IPS DF 4.7 (cell line): Measurements from ENCODE around the gene MOSMO.
"Not testable (repeated sequence)": the region's sequence is repeated elsewhere in the genome, so short reads cannot be mapped to it uniquely, and the experiment has no call there.

Experiments
- DNase-seq: peaks from one replicate; pipeline ENCODE4 v3.0.0-alpha.2; 2013; ENCODE audit warnings: low spot score; ENCODE audit errors: extremely low read depth

The MOSMO gene

DNA sequence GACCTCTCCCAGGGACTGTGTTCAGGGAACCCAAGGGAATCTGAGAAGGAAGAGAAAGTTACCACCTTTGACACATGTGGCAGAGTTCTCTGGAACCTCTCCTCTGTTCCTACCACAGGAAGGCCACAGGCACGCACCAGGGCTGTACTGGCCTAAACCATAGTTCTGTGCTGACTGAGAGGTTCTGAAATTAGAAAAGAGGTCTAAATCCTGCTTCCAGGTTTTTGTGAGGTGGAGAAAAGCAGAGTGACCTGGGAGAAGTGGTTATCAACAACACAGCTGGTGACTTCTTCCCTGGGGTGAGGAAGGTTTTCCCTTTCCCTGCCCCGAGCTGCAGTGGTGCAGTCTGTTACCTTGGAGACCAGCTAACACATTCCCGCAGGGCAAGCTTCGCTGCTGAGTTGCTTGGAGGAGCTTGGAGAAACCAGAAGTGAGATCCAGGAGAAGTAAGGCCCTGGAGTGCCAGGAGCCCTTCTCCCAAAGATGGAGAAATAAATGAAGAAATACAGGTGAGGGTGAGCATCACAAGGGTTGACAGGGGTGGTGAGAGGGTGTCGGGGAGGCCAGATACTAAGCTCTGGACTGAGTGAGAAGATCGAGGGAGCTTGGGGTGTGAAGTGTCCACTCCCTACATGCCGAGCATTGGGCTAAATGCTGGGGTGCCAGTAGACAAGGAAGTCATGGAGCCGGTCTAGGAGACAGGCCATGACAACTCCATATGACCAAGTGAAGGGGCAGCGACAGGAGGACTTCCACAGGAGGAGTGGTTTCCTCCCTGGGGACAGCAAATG is 84.4 kb downstream of the MOSMO start, which contains the start of gene VWA3A:
Gene VWA3A, plus strand, starts transcription at position 399 of the 791 bp plus-strand sequence. Its CDS starts 97 bp downstream, at position 496.
- DNase-seq = no peak

DNA sequence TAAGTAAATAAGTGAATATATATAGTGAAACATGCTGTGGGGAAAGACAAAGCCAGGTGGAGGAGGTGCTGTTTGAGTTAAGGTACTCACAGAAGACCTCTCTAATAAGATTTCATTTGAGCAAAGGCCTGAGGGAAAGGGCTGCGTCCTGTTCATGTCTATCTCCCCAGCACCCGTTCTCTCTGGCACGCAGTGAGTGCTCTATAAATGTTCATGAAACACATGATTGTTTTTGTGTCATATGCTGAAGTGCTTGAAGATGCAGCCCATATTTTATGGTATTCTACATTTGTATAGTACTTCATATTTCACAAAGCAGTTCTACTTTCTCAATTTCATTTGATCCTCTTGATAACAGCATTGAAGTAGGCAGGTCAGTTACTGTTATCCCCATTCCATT is 85.4 kb downstream of the MOSMO start:
- no peak for DNase-seq

DNA sequence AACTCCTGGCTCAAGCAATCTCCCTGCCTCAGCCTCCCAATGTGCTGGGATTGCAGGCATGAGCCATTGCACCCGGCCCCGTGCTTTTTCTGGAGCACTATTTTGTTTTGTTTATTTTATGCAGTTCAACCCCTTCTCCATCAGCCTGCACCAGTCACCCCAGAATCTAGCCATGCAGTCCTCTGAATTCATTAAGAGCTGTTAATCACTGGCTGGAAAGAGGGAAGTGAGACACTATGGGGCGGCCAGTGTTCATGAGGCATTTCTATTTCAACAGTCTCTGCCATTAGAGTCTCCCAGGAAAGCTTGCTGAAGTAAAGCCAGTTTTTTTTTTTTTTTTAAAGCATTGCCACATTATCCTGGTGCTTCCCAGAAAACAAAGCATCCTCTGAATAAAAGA is 86.1 kb downstream of the MOSMO start:
- no peak for DNase-seq

DNA sequence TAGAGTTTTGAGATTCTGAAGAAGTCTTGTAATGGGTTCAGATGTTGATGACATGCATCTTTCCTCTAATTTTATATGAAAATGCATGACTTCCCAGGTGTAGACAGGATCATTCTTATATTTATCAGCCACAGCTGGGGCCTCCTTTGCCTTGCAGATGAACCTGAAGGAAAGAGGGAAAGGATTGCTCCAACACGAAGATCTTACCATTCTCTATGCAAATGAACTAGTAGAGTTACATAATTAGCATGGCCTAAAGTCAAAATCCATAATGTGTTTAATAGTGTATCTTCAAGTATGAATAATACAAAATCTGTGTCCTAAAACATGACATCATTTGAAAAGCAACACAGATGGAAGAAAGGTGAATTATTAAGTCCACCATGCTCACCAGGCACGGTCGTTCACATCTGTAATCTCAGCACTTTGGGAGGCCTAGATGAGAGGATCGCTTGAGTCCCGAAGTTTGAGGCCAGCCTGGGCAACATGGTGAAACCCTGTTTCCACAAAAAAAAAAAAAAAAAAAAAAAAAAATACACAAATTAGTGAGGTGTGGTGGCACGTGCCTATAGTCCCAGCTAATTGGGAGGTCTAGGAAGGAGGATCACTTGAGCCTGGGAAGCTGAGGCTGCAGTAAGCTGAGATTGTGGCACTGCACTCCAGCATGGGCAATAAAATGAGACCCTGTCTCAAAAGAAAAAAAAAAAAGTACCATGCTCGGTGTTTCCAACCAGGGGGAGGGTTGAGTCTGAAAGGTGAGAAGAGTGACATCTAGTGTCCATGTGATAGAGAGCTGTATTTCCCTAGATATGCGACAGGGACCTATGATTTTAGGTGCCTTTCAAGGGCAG is 90.7 kb downstream of the MOSMO start:
- DNase-seq = no peak

DNA sequence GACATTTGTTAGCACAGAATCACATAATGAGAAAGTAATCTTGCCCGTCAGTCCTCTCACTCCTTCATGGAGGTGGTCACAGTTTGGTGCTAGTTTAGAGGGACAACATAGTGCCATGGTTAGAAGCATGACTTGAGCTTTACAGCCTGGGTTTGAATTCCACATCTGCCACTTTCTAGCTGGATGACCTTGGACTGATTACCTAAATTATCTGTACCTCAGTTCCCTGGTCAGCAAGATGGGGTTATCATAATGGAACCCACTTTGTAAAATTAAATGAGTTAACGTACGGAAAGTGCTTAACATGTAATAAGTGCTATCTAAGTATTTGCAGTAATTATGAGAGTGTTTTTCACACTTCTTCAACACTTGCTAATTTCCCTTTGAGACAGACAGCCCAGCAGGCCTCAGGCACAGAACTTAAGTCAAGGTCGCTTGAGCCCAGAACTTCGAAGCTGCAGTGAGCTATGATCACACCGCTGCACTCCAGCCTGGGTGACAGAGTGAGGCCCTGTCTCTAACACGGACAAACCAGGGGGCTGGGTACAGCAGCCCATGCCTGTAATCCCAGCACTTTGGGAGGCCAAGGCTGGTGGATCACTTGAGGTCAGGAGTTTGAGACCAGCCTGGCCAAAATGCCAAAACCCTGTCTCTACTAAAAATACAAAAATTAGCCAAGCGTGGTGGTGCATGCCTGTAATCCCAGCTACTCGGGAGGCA is 91.5 kb downstream of the MOSMO start:
- no peak for DNase-seq

DNA sequence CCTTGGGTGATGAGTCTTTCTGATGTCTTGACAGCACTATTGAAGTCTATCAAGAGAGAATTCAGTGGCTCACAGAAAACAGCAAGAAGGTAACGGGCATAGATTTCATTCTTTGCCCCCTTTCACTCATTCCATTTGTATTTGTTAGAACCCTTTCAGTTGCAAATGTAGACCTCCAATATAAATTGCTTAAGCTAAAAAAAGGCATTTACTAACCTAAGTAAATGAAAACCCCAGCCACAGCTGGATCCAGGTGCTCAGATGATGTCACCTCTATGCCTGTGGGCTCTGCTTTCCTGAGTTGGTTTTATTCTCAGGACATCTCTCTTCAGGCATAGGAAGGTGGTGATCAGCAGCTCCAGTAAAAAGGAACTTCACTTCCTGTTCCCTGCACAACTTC is 95.5 kb downstream of the MOSMO start:
- no peak for DNase-seq

DNA sequence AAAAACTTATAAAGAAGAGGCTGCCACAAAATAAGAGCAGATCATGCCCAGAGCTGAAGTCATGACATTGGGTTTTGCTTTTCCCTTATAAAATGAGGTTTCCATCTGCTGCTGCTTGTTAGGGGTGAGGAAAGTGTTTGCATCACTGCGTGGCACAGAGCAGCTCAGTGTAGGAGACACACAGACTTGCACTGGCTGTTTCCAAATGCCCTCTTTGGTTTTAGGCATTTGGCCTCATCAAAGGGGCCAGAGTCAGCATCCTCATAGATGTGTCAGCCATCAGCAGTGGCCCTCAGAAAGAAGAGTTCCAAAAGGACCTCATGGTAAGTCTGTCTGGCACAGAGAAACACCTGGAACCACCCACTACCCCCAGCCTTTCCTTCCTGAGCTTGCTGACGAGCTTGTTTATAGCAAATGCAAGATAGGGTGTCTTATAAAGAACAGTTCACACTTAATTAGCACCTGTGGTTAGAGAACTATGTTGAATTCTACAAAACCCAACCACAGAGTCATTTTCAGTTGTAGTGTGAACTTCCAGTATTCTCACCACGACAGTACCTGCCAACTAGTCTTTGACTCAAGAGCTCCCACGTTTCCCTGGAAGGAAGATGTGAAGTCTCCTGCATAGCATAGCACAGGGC is 101.5 kb downstream of the MOSMO start:
- no peak for DNase-seq

DNA sequence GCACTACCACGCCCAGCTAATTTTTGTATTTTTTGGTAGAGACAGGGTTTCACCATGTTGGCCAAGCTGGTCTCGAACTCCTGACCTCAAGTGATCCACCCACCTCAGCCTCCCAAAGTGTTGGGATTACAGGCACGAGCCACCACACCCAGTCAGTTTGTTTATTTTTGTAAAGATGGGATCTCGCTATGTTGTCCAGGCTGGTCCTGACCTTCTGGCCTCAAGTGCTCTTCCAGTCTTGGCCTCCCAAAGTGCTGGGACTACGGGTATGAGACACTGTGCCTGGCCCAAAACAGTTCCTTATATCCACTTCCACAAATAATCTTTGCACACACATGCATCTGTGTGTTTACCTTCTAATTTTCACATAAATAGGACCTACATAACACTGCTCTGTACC is 103.7 kb downstream of the MOSMO start:
- not testable (repeated sequence) for DNase-seq

DNA sequence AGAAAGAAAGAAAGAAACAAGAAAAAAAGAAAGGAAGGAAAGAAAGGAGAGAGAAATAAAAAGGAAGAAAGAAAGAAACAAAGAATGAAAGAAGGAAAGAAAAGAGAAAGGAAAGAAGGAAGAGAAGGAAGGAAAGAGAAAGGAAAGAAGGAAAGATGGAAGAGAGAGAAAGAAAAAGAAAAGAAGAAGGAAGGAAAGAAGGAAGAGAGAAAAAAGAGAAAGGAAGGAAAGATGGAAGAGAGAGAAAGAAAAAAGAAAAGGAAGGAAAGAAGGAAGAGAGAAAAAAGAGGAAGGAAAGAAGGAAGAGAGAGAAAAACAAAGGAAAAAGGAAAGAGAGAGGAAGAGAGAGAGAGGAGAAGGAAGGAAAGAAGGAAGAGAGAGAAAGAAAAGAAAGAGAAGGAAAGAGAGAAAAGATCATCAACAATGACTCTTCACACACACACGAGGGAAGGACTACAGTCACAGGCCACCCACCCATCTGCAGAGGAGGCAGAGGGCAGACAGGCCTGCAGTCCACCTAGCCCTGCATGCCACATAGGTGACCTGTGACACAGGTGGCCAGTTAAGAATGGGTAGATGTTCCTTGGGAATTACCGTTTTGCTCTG is 108.3 kb downstream of the MOSMO start:
- DNase-seq = no peak

DNA sequence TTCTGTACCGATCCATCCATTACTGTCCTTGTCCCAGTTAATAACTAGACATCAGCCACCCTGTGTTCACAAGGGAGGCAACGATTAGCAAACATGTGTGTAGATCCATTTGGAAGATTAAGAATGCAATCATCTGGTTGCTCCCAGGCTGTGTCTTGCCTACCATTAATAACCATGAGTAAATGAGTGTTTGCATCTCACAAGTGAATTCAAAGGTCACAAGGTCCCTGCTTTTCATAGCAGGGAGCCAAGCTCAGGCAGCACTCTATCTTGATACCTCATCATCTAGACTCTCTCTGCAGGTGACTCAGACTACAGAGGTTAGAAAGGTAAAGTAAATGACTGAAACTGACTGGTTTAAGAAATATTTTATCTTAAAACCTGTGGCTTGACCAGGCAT is 109.7 kb downstream of the MOSMO start:
- no peak for DNase-seq

DNA sequence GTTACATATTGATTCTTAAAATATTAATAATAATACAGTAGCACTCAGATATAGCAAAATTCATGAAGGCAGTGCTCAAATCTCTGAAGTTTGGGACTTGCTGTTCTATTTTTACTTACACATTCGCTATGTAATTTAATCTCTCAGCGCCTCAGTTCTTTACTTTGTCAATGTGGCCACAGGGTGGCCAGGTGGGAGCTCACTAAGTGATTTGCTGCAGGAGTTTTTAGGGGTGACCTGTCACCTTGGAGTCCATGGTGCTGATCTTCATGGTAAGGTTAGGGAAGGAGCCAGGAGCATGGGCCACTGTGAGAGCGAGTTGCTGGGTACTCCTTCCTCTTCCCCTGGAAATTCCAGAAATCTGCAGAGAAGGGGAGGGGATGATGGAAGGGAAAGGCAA is 112.5 kb downstream of the MOSMO start:
- no peak for DNase-seq

DNA sequence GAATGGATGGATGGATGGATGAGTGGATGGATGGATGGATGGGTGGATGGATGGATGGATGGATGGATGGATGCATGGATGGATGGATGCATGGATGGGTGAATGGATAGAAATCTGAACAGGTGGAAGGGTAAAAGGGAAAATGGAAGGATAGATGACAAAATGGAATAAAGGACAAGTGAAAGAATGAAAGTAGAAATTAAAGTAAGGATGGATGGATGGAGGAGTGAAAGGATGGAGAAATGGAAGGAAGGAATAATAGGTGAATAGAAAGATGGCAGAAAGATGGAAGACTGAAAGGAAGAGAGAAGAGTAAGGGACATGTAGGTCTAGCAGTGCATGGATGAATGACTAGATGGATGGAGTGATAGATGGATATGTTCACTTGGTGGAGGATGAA is 114.3 kb downstream of the MOSMO start:
- DNase-seq = no peak

DNA sequence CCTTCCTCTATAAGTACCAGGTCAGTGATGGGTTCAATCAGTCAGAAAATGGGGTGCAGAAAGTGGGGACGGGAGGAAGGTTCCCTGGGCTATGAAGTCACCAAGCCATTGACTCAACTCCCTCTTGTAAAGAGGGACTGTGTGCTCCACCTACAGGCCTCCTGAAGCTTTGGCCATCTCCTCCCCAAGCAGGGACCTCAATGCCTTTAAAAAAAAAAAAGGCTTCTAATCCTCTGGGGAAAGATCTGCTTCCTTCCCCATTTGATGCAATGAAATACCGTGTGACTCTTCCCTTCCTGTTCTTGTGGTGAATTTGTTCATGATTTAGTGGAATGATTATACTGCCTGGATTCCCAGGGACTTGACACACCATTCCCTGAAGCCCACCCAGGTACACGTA is 115.2 kb downstream of the MOSMO start:
- no peak for DNase-seq

DNA sequence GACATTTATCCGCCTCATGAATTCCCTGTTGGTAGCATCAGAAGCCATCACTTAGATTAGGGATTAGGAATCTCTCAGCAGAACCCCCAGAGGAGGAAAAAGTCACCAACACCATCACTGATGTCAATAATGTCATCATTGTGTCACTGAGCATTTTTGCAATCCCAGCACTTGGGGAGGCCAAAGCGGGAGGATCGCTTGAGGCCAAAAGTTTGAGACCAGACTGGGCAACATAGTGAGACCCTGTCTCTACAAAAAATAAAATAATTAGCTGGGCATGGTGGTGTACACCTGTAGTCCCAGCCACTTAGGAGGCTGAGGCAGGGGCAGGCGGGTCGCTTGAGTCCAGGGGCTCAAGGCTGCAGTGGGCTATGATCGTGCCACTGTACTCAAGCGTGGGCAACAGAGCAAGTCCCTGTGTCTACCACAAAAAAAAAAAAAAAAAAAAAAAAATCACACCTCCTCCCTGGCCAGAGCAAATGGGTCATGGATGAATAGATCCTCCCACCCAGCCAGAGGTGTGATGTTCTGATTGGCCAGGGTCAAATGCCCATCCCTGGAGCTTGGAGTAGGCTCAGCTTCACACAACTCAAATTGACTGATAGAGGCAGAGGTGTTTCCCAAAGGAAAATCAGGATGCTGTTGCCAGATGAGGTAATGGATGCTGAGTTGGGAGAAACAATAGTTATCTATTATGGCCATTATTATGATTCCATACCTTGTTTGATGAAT is 116.0 kb downstream of the MOSMO start:
- DNase-seq = no peak

DNA sequence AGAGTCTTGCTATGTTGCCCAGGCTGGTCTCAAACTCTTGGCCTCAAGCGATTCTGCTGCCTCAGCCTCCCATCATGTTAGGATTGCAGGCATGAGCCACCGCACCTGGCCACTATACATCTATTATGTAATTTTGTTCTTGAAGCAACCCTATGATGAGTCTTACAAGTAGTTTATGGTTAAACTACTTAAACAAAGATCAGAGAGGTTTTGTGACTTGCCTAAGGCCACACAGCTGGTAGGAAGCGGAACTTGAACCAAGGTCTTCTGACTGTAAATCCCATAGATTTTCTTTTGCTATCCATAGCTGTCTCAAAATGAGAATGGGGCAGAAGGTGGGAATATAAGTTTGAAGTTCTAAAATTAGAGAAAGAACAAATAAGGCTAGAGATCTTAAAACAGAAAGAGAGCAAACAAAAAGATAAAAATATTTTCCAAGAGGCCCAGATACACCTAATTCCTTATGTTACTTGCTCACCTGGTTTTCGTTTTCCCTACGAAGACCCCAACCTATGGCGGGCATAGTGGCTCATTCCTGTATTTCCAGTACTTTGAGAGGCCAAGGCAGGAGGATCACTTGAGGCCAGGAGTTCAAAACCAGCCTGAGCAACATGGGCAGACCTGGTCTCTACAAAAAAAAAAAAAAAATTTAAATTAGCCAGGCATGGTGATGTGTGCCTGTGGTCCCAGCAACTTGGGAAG is 116.8 kb downstream of the MOSMO start:
- DNase-seq = no peak

DNA sequence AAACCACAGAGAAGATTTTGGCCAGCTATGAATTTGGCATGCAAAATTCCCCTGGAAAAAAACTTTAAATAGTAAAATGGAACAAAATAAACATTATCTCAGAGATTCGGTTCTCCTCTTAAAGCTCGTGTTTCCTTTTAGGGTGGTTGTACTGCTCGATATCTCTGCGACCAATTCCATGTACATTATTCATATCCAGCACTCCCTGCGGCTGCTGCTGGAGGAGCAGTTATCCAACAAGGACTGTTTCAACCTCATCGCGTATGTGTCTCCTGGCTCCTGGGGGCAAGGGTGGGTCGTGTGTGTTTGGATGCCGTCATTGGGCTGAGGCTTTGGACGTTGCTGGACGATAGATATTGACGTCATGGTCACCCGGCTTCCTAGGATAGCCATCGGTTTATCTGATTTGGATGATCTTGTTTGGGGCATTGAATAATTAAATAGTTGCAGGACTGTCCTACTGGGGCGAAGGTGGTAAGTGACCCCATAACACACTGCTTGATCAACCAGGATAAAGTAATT is 118.2 kb downstream of the MOSMO start:
- no peak for DNase-seq

DNA sequence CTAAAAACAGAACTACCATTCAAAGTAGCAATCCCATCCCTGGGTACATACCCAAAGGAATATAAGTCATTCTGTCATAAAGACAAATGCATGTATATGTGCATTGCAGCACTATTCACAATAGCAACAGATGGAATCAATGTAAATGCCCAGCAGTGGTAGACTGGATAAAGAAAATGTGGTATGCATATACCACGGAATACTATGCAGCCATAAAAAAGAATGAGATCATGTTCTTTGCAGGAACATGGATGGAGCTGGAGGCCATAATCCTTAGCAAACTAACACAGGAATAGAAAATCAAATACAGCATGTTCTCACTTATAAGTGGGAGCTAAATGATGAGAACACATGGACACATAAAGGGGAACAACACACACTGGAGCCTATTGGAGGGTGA is 120.6 kb downstream of the MOSMO start:
- not testable (repeated sequence) for DNase-seq

DNA sequence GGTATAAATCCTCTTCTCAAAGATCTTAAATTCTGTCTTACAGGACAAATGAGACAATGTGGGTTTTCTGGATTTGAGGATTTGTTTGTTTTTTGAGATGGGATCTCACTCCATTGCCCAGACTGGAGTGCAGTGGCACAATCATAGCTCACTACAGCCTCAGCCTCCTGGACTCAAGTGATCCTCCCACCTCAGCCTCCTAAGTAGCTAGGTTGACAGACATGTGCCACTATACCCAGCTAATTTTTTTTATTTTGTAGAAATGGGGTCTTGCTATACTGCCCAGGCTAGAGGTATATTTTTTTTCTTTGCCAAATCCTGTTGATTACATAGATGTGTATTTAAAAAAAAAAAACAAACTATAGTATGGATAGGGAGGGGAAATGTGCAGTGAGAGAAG is 122.6 kb downstream of the MOSMO start:
- no peak for DNase-seq

DNA sequence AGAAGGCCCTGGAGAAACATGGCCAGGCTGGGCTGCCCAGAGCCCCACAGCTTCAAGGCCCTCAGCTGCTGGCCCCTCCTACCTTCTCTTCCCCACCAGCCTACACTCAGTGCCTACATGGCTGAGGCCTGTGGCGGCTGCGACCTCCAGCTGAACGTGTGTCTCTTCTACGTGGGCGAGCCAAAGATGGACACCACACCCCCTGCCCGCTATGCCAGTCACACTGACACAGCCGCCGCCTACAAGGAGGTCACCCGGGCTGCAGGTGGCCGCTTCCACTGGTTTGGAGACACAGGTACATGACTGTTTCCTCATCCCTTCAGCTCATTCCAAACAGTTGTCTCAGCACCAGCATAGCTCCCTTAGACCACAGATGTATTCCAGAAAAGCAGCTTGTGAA is 124.9 kb downstream of the MOSMO start:
- no peak for DNase-seq
